NCI-H2196 treated with DMSO at 0.1 percent for 48 hours (cell line): ENCODE results near the gene ZBTB12.

Experiments used
- DNase-seq: peaks from one replicate; lab custom pipeline; 2025; ENCODE audit not compliant: unreplicated experiment; lab: John Stamatoyannopoulos, UW

The ZBTB12 gene

DNA sequence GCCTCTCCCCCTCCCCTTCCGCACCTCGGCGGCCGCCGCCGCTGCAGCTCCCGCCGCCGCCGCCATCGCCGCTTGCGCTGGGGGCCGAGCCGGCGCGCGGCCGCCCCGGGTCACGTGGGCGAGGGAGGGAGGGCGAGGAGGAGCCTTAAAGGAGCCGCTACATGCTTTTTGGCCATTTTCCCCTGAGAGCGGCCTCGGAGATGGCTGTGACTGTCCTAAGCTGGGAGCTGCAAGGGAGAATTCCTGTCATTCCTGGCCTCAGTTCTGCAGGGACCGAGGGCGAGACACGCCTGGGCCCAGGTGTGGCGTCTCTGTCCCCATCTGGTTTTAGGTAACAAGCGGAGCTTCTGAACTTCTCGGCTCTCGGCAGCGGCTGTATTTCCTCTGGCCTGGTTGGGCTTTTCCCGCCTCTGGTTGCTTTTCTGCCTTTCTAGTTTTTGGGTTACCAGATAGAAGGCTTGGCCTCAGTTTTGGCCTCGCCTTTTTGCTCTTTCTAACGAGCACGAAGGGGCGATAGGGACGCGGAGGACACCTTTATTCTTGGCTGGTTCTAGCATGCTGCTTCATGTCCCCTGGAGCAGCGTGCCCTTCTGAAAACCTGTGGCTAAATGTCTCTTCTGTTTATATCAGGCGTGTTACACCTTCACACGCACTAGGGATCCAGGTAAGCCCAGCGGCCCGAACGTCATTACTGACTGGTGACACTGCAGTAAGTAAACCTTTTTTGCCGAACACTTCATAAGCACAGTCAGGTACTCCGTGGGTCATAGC is 4.1 kb downstream of the ZBTB12 start, which contains the start of gene EHMT2:
Gene EHMT2, minus strand, starts transcription at position 87 of the 771 bp plus-strand sequence. Its CDS starts 21 bp downstream, at position 66.
- DNase-seq = peak; percentile 71

DNA sequence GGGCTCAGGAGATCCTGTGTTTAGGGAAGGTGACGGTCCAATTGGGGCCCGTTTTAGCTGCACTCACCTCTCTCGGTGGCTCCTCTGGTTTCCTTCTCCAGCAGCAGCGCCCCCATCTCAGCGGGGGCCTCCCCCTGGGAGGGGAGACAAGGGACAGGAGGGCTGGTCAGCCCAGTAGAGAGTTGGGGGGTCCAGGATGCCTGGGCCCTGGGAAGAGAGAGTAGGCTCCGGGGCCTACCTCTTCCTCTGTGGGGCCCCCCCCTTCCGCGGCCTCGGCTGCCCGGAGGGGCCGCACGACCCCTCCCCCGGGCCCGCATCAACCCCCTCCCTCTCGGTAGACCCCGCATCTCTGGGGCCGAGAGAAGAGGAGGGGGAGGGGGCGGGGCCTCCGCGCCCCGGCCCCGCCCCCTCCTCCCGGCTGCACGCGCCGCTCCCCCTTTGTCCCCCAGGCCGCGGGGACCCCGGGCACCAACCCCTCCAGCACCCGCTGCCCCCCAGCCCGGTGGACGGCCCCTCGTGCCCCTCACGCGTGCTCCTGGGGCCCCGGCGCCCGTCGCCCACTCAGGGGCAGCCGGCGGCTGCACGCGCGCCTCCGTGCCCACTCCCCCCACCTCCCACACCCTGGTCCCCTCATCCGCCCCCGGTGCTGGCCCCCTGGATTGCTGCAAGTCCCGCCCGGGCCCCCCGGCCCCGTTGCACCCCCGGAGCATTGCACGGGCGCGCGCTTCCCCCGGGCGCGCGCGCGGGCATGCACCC is 4.9 kb downstream of the ZBTB12 start:
- no peak for DNase-seq

DNA sequence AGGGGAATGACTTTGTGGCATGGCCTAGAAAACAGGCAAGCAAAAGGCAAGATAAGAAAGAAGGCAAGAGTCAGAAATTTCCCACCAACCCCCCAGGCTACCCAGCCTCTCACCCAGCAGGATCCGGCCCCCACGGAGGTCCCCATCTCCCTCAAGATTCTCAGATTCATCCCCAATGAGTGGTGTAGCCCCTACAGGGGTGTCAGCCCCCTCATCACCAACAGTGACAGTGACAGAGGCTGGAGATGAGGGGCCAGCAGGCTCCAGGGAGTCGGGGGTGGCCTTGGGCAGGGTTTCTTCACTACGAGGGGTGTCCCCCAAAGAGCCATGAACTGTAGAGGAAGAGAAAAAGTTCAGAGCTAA is 5.4 kb downstream of the ZBTB12 start:
- DNase-seq = no peak

GRCh38 chr6:31892821-31893220 is 9.1 kb downstream of the ZBTB12 start:
- DNase-seq = no peak

GRCh38 chr6:31889331-31889972 is 12.4 kb downstream of the ZBTB12 start:
- DNase-seq = no peak

GRCh38 chr6:31888276-31889258 is 13.3 kb downstream of the ZBTB12 start:
- DNase-seq = no peak

DNA sequence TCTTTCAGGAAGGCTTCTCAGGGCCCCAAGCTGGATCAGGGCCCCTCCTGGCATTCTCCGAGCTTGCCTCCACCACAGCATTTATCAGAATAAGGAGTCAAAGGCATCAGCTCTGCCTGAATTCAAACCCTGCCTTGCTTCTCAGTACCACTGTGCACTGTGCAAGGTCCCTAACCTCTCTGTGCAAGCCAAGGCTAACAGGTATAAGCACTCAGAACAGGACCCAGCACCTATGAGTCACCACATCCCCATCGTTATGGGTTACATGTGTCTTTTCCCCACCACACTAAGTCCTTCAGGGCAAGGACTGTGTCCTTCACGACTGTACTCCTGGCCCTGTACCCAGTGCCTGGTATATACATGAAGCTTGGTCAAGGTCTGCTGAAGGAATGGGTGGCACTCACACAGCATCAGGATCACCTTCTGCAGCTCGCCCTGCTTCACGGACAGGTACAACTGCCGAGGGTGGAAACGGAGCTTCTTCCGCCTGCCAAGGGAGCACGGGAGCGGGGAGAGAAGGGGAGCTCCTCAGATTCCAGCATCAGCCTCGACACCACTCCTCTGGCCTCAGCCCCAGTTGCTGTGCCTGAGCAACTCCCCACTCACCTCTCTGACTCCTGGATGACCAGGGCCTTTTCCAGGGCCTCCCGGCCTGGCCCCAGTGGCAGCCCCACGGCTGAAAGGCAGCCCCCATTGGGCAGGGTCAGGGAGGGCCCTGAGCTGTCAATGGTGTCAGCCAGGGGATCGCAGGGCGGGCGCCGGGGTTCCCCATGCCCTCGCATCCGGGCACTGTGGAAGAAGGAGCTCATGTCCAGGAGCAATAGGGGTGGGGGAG is 14.5 kb downstream of the ZBTB12 start:
- DNase-seq = no peak

DNA sequence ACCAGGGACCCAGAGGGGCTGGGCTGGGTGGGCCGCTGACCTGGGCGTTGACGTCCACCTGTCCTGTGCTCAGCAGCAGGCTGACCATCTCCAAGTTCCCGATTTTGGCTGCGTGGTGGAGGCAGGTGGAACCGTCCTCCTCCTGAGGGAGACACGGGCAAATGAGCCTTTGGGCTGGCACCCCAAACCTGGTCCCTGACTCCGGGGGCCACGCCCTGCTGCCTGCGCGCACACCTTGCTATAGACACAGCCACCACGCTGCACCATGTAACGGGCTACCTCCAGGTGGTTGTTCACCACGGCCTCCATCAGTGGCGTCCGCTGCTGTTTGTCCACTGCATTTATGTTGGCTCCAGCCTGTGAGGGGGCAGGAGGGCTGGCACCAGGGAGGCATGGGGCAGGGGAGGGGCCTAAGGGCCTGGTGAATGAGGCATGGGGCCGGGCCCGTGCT is 15.3 kb downstream of the ZBTB12 start:
- DNase-seq = no peak

DNA sequence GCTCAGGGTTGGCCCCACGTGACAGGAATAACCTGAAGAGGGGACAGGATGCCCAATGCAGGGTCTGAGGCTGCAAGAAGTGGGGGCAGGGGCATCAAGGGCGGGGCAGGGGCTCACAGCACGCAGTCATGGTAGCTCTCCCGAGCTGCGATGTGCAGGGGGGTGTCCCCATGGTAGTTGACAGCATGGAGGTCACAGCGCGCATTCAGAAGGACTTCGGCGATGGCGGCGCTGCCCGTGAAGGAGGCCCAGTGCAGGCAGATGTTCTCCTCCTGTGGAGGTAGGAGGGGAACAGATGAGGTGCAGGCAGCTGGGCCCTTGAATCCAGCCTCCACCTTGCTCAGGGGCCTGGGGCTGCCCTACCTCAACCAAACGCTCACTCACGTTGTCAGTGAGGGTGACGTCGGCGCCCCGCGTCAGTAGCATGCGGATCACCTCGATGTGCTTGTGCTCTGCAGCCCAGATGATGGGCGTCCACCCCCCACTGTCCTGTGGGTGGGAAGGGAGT is 17.3 kb downstream of the ZBTB12 start:
- DNase-seq = no peak

GRCh38 chr6:31883676-31884075 is 18.2 kb downstream of the ZBTB12 start:
- no peak for DNase-seq

- DNase-seq = peak; percentile 76
These were observed 19.5 kb downstream of the ZBTB12 start for GRCh38 chr6:31882344-31882743.

DNA sequence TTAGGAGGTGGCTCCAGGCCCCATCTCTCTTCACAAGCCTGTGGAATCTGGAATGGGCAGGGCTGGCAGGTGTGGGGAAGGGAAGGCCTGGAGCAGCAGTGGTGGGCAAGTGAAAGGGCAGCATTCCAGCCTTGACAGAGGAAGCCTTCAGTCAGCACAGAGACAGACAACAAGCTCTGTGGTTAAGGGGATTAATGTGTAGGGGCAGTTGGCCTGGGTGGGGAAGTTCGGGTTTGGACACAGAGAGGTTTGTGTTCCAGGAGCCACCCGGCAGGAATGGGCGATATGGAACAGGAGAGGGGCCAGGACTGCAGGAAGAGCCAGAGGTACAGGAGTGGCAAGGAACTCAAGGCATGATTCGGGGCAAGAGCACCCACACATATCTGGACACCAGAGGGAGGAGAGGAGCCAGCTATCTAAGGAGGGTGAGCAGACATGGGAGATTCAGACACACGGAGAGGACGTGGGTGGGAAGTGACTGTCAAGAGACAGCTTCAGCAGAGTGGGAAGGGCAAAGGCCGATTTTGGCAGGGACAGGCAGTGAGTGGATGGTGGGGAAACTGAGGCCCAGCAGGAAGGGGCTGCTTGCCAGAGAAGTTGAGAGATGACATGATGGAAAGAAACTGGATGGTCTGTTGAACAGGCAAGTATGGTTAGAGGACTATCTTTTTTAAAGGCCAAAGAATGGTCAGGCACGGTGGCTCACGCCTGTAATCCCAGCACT is 20.6 kb downstream of the ZBTB12 start:
- no peak for DNase-seq

DNA sequence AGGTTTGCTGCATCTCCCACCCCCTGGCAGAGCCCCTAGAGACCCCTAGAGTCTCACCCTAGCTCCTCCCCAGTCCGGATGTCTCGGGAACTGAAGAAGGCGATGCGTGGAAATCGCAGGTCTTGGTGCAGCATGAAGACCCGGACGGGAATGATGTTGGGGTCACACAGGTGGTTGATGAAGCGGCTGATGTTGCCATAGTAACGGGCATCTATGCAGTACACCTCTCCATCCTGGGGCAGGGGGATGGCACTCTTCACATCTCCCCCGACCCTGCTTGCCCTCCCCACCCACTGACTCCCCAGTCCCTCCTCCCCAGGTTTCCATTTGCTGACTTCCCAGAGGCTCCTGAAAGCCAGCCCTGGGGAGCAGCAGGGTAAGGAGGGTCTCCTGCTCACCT is 21.3 kb downstream of the ZBTB12 start:
- DNase-seq = no peak

- DNase-seq = no peak
These were observed 22.0 kb downstream of the ZBTB12 start for GRCh38 chr6:31879901-31880300.

DNA sequence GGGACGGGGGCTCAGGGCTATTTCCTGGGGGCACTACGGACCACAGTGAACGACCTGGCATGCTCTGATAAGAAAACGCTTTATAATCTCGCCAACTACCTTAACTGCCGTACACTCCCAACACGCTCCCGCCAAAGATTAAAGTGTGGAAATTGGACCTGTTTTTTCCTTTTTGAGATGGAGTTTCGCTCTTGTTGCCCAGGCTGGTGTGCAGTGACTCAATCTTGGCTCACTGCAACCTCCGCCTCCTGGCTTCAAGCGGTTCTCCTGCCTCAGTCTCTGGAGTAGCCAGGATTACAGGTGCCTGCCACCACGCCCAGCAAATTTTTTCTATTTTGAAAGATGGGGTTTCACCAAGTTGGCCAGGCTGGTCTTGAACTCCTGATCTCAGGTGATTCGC is 22.7 kb downstream of the ZBTB12 start:
- no peak for DNase-seq

DNA sequence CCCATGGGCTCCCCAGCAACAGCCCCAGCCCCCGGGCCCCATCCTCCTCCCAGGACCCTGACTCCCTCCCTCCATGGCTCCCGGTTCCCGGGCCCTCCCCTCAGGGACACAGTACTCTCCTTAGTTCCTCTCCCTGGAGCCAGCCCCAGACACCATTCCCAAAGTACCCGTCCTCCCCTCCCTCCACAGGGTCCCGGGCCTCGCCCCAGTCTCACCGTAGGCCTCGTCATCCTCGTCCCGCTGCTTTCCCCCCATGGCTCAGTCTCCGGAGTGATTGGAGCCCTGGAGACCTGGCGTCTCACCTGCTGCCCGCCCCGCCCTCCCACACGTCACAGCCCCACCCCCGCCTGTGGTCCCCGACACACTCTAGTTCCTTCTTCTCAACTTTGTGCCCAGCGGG is 23.2 kb downstream of the ZBTB12 start, which contains the start of gene SLC44A4:
Gene SLC44A4, minus strand, starts transcription at position 272 of the 400 bp plus-strand sequence. Its CDS starts 17 bp downstream, at position 255.
- DNase-seq = no peak

DNA sequence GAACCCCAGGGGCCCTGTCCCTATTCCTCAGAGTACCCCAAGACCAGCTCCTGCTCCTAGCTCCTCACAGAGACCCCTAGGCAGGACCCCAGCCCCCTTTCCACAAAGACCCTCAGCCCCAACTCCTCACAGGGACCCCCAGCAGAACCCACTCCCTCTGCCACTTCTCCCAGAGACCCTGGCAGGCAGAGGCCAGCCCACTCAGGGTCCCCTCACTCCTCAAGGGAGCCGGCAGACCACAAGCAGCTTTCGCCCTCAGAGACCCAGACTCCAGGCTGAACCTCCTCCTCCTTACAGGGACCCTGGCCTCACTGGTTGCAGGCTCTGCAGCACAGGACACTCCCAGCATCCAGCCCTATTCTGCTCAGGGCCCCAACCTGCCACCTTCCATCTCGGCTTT is 23.7 kb downstream of the ZBTB12 start:
- DNase-seq = no peak

DNA sequence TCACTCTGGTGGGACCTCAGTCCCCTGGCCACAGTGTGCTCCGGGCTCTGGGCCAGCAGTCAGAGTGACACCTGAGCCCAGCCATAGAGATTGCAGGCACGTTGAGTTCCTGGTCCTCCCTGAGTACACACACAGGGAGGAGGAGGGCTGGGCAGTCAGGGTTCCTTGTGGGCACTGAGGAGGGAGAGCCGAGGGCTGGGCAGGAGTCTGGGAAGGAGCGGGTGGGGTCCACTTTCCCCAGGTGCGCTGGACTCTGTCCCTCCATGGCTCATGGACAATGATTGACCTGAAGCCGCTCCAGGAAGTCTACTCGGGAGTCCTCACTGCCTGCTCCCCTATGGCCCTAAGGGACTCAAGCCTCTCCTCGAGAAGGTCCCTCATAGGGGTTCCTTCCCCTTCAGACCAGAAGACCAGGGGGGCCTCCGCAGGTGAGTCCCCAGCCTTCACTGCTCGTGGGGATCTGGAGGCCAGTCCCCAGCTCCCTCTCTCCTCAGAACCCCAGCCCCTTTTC is 24.2 kb downstream of the ZBTB12 start:
- DNase-seq = peak; percentile 38
